NT2/D1 (cell line): ENCODE measurements around the gene CACFD1.

Source experiments
- SUZ12 ChIP-seq: IDR thresholded peaks from 2 replicates; pipeline ENCODE4 v1.6.1; 2011; ENCODE audit not compliant: insufficient read length, insufficient read depth; ENCODE audit errors: extremely low read depth
- YY1 ChIP-seq: IDR thresholded peaks from 2 replicates; pipeline ENCODE4 v1.6.1; 2011; ENCODE audit not compliant: insufficient read length, insufficient read depth
- ZNF274 ChIP-seq: IDR thresholded peaks from 2 replicates; pipeline ENCODE4 v1.6.1; 2011; ENCODE audit warnings: mild to moderate bottlenecking, low read depth, low read length

GRCh38 chr9:133415170-133415569 is 44.6 kb upstream of the CACFD1 start:
- TF ChIP-seq ZNF274 (no peak), YY1 (no peak), SUZ12 (no peak)
